Measurements from ENCODE around the gene METTL8. TPM values are rescaled to one million over a fixed set of nuclear protein-coding genes. Genes with fewer than 3 reads are reported as not detected.

METTL8 gene
- total RNA-seq, 1 experiment from 2014 or later = 59.1 TPM

DNA sequence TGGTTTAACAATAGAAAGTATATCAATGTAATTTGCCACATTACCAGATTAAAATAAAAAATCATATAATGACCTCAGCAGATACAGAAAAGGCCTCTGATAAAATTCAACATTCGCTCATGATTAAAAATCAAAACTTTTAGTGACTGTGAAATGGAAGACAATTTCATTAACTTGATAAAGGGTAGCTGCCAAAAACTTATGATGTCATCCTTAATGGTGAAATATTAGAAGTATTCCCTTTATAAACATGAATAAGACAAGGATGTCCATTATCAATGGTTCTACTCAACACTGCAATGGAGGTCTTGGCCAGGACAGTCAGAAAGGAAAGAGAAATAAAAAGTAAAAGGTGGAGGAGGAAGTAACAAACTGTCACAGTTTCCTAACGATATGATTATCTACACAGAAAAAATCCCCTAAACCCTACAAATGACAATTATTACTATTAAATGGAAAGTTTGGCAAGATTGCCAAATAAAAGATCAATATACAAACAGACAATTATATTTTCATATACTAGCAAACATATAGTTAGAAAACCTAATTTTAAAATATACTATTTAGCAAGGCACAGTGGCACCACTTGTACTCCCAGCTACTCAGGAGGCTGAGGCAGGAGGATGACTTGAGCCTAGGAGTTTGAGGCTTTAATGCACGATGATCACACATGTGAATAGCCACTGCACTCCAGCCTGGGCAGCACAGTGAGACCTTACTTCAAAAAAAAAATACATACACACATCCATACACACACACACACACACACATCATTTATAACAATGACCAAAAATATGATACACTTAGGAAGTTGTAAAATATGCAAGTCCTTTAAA lies 12.8 kb downstream of the METTL8 start:
- no peak overlapping the region for H3K4me3 Mint-ChIP-seq
- TF ChIP-seq NR3C1 (CRISPR knock-in tag; conservative IDR thresholded peaks at IDR 0.05; ENCODE audit: low read depth) (no peak), ZNF121 (CRISPR knock-in tag; IDR thresholded peaks at IDR 0.05) (peak; percentile 65; the same call in 1 of the 2 replicates)
- peaks cover 11% of the 10 kb centered on the region for H3K4me1 Mint-ChIP-seq
- peaks cover 43% of the 10 kb centered on the region for H3K9me3 Mint-ChIP-seq
- H3K27ac Mint-ChIP-seq = no peak overlapping the region
- peaks cover 53% of the 10 kb centered on the region for H3K36me3 Mint-ChIP-seq
- DNase-seq (ENCODE audit: low spot score) = no peak
- ChIA-PET CTCF (interaction anchor here (0.8 kb wide), 1 partner anchor 32 kb away, joined by 9 read pairs; no protein-coding TSS in a partner anchor), POLR2A (interaction anchor here (0.6 kb wide), 1 partner anchor 444 kb away, joined by 3 read pairs; no protein-coding TSS in a partner anchor)
- no peak for ATAC-seq
- H3K27me3 Mint-ChIP-seq (ENCODE audit: low read depth) = peaks cover 4% of the 10 kb centered on the region; the same call in 1 of the 2 replicates

- Mint-ChIP-seq H3K4me1 (peaks cover 19% of the 10 kb centered on the region), H3K27ac (no peak overlapping the region), H3K27me3 (ENCODE audit: low read depth) (no peaks in the 10 kb centered on the region), H3K4me3 (no peak overlapping the region), H3K36me3 (peaks cover 37% of the 10 kb centered on the region), H3K9me3 (peaks cover 28% of the 10 kb centered on the region)
- POLR2A ChIA-PET = no interaction called here
- ATAC-seq (no peak), DNase-seq (ENCODE audit: low spot score) (no peak)
- CTCF ChIA-PET = no interaction called here
- TF ChIP-seq PRDM15 (CRISPR knock-in tag; IDR thresholded peaks at IDR 0.05) = no peak
- TF ChIP-seq ATF6 (CRISPR knock-in tag; IDR thresholded peaks at IDR 0.05) = no peak
- TF ChIP-seq, protein P1, sequence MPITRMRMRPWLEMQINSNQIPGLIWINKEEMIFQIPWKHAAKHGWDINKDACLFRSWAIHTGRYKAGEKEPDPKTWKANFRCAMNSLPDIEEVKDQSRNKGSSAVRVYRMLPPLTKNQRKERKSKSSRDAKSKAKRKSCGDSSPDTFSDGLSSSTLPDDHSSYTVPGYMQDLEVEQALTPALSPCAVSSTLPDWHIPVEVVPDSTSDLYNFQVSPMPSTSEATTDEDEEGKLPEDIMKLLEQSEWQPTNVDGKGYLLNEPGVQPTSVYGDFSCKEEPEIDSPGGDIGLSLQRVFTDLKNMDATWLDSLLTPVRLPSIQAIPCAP (CRISPR knock-in tag; IDR thresholded peaks at IDR 0.05) = no peak
- no peak for TF ChIP-seq TEAD1 (CRISPR knock-in tag; IDR thresholded peaks at IDR 0.05)
- no peak for TF ChIP-seq RORB (CRISPR knock-in tag; IDR thresholded peaks at IDR 0.05)
- no peak for TF ChIP-seq ZNF396 (CRISPR knock-in tag; IDR thresholded peaks at IDR 0.05; ENCODE audit: borderline replicate concordance)
- TF ChIP-seq EMX1 (CRISPR knock-in tag; IDR thresholded peaks at IDR 0.05) = no peak
- TF ChIP-seq CREB1 (CRISPR knock-in tag; IDR thresholded peaks at IDR 0.05) = no peak
- no peak for TF ChIP-seq E2F5 (CRISPR knock-in tag; IDR thresholded peaks at IDR 0.05)
Observed at GRCh38 chr2:171419333-171419732, 14.5 kb downstream of the METTL8 start.

DNA sequence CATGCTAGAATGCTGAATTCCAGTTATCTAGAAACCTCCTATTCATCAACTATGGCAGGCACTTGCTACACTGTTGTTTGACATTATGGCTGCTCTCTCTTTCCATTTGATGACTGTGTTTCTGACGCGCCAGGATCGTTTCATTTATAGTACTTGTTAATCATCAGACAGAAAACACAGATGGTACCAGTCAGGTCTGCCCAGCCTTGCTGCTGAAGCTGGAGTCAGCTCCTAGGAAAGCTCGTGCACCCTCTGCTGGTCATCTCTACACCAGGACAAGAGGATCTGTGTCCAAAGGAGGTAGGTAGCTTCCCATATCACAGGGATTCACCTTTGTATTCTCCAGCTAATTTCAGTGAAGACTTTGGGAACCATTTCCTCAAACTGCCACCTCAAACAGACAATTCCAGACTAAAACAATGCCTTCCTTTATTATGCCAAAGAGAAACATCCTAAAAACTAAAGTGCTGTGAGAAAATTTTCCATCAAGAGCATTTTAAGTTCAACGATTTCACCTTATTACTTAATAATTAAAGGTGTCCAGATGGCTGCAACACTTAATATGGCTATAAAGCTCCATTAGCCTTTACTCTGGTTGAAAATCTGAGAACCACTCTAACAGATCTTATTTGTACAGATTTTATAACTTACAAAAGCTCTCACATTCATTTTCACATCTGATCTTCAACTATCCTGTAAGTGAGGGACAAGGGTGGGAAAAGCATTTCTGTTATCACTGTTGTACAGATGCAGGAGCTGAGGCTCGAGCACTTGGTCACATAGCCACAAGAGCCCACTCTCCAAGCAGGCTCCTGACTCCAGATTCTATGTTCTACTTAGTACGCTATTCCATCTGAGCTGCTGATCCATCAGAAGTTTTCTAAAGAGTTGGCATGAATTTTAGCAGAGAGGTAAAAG lies 17.5 kb downstream of the METTL8 start:
- Mint-ChIP-seq H3K9me3 (peaks cover 4% of the 10 kb centered on the region; the same call in 1 of the 2 replicates), H3K36me3 (peaks cover 10% of the 10 kb centered on the region), H3K4me1 (peaks cover 40% of the 10 kb centered on the region), H3K4me3 (no peak overlapping the region), H3K27ac (peak overlapping the region; percentile 51), H3K27me3 (ENCODE audit: low read depth) (no peaks in the 10 kb centered on the region)
- peak; percentile 99 for ATAC-seq
- ChIA-PET POLR2A (no interaction called here), CTCF (interaction anchor here (0.5 to 2.5 kb wide), 43 partner anchors 11 to 487 kb away, joined by 3 to 25 read pairs (median 3); partner anchors contain the start of genes DCAF17, GORASP2 and METTL8)
- peak; percentile 88 for DNase-seq (ENCODE audit: low spot score)
- TF ChIP-seq TCF7 (CRISPR knock-in tag; IDR thresholded peaks at IDR 0.05; ENCODE audit: low read depth) = no peak
- no peak for TF ChIP-seq NFYB (CRISPR knock-in tag; conservative IDR thresholded peaks at IDR 0.05; ENCODE audit: low read depth)
- TF ChIP-seq PRRX2 (CRISPR knock-in tag; IDR thresholded peaks at IDR 0.05) = no peak
- TF ChIP-seq ZNF121 (CRISPR knock-in tag; IDR thresholded peaks at IDR 0.05) = 0 out of 2 replicates have a peak, but pooled peaks have one; percentile 6
- TF ChIP-seq, protein P2, sequence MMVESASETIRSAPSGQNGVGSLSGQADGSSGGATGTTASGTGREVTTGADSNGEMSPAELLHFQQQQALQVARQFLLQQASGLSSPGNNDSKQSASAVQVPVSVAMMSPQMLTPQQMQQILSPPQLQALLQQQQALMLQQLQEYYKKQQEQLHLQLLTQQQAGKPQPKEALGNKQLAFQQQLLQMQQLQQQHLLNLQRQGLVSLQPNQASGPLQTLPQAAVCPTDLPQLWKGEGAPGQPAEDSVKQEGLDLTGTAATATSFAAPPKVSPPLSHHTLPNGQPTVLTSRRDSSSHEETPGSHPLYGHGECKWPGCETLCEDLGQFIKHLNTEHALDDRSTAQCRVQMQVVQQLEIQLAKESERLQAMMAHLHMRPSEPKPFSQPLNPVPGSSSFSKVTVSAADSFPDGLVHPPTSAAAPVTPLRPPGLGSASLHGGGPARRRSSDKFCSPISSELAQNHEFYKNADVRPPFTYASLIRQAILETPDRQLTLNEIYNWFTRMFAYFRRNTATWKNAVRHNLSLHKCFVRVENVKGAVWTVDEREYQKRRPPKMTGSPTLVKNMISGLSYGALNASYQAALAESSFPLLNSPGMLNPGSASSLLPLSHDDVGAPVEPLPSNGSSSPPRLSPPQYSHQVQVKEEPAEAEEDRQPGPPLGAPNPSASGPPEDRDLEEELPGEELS (CRISPR knock-in tag; IDR thresholded peaks at IDR 0.05) = no peak
- TF ChIP-seq ATF1 (CRISPR knock-in tag; IDR thresholded peaks at IDR 0.05) = no peak
- TF ChIP-seq FOXK1 (CRISPR knock-in tag; IDR thresholded peaks at IDR 0.05) = no peak
- TF ChIP-seq CBFB (CRISPR knock-in tag; IDR thresholded peaks at IDR 0.05; ENCODE audit: low read depth) = no peak
- no peak for TF ChIP-seq ERG (CRISPR knock-in tag; IDR thresholded peaks at IDR 0.05)

Measured in WTC11 (cell line).